Transverse colon (tissue), 4 donors: ENCODE results near the gene GPC6.

ENCODE experiments used
- POLR2AphosphoS5 ChIP-seq, 3 donors: sonication (generic); formaldehyde crosslinking; IDR thresholded peaks; one replicate each; pipeline ENCODE4 v1.6.1; 2016; ENCODE audit warnings: antibody characterized with exemption in 3 of 3
- TF ChIP-seq, protein P1 (sequence below), 5 experiments: fragments of 200-600 bp in 3 of 5; fragments of 450-650 bp in 2 of 5; sonication (generic) in 3 of 5; IDR thresholded peaks; 1 replicate in 2 of 5; 2 replicates in 3 of 5; pipeline ENCODE4 v1.5.1; 2016 to 2017; ENCODE audit warnings: antibody characterized with exemption in 5 of 5, inconsistent platforms in 3 of 5, mild to moderate bottlenecking in 2 of 5, moderate library complexity in 1 of 5

- TF ChIP-seq, protein P1, sequence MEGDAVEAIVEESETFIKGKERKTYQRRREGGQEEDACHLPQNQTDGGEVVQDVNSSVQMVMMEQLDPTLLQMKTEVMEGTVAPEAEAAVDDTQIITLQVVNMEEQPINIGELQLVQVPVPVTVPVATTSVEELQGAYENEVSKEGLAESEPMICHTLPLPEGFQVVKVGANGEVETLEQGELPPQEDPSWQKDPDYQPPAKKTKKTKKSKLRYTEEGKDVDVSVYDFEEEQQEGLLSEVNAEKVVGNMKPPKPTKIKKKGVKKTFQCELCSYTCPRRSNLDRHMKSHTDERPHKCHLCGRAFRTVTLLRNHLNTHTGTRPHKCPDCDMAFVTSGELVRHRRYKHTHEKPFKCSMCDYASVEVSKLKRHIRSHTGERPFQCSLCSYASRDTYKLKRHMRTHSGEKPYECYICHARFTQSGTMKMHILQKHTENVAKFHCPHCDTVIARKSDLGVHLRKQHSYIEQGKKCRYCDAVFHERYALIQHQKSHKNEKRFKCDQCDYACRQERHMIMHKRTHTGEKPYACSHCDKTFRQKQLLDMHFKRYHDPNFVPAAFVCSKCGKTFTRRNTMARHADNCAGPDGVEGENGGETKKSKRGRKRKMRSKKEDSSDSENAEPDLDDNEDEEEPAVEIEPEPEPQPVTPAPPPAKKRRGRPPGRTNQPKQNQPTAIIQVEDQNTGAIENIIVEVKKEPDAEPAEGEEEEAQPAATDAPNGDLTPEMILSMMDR (IDR thresholded peaks at IDR 0.05) = no peak
- TF ChIP-seq POLR2AphosphoS5 (IDR thresholded peaks at IDR 0.05) = no peak
These were observed 182.4 kb downstream of the GPC6 start for GRCh38 chr13:93409001-93409400.
